Iris pigment epithelial cell (primary cell): ENCODE measurements around the gene APOL6.
"Not testable (repeated sequence)": the region's sequence is repeated elsewhere in the genome, so short reads cannot be mapped to it uniquely, and the experiment has no call there.

Source experiments
- DNase-seq: peaks from one replicate; pipeline ENCODE4 v3.0.0-alpha.2; 2011; ENCODE audit warnings: low read depth

APOL6 gene

DNA sequence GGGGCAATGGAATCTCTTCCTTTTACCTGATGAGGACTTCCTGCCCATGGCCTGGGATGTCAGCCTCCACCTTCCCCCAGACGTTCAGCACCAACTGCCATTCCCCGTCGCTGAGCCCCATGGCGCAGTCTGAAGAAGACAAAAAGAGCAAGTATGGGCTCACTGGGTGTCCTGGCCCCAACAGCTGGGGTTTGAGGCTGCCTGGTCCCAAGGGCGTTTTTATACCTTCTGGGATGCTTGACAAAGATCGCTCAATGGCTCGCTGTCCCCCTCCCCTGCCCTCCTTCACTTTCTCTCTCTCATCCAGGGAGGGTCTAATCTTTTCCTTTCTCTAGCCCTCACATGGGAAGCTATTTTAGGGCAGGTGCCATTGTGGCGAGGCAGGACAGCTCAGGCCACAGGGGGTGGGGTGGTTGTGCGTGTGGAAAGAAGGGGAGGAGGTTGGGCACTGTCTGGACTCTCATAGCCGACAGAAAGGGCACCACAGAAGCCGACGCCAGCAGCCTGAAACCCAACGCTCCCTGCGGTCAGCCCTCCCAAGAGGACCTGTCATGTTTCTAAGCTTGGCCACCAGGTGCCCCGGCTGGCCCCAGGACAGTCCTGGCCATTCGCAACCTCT lies 31.0 kb upstream of the APOL6 start, which contains the start of gene MB:
MB (minus strand) TSS at position 193 of the 619 bp plus-strand sequence; CDS start at position 121, 72 bp downstream.
- no peak for DNase-seq

DNA sequence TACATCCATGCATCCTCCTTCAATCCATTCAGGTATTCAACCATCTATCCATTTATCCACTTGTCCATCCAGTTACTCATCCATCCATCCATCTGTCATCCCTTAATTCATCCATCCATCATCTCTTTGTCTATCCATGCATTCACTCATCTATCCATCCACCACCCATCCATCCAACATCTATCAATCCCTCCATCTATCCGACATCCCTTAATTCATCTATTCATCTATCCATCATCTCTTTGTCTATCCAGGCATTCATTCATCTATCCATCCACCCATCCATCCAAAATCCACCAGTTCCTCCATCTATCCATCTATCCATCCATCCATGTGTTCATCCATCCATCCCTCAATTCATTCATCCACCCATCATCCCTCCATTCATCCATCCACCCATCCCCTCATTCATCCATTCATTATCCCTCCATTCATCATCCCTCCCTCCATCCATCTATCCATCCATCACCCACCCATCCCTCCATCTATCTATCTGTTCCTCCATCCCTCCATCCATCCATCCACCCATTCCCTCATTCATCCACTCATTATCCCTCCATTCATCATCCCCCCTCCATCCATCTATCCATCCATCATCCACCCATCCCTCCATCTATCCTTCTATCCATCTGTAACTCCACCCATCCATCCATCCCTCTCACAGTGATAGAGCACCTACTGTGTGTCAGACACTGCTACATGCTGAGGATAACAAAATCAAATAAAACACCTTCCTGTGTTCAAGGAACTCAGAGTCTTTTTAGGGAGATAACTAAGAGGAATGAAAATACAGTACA lies 29.6 kb upstream of the APOL6 start:
- no peak for DNase-seq

DNA sequence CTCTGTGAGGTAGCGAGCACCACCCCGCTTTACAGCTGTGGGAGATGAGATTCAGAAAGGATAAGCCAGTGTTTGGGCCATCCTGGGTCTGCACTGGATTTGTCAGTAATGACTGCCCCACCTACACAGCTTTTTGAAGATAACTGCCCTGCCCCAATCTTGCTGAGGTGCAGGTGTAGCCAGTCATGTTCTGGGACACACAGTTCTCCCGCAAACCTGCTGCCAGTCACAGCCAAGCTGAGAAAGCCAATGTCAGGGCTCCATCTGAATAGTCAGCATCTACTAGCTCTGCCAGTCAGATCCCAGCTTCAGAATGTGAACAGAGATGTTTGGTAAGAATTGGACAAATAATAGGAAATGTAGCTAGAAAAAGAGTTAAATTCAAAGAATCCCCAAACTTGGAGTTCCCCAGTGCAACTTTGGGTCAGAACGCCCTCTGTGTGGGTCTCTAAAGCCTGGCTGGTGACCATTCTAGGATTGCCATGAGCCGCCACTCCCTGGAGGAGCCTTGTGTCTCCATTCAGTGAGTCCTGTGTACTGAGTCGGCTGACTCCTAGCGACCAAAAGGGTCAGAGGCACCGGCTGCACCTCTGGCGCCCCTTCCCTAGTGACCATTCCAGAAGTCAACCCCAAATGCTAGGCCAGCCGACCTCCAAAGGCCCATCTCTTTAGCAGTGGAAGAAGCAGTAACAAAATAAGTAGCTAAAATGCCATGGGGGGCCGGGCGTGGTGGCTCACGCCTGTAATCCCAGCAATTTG lies 28.7 kb upstream of the APOL6 start:
- no peak for DNase-seq

DNA sequence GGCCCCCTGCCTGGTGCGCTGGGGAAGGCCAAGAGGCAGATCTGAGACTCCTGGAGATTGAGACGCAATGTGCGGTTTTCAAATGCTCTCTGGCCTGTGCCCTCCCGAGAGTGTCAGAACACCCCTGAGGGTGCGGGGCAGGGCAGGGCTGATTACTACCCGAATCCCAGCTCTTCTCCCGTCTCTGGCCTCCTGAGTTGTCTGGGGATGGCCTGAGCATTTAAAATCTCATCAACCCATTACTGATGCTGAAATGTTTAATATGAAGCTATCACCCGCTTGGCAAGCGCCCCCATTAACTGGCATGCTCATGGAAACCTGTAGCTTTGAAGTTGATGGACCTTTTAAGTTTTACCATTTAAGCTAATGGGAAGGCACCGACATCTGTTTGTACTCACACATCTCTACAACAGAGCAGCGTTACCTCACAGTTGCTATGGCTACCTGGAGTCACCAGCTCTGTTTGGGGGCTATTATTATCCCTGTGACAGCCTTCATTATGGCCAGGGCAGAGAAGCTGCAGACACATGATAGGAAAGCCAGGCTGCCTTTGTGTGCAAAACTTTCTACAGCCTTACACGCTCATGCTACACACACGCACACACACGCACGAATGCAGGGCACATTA lies 27.5 kb upstream of the APOL6 start:
- DNase-seq: no peak

DNA sequence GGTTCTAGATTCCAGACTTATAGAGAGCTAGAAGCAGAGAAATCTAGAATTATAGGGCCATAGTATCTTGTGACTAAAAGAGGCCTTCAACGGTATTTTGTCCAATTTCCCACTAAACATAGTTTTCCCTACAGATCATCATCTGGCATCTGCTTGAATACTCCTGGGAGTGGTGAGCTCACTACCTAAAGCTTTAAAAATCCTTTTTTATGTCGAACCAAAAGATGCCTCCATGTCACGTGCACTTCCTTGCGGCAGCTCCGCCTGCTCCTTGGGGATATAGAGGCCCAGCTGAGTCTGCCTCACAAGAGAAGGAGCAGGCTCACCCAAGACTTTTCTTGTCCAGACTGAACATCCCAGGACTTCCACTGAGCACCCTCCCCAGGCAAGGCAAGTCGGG lies 26.8 kb upstream of the APOL6 start:
- no peak for DNase-seq

DNA sequence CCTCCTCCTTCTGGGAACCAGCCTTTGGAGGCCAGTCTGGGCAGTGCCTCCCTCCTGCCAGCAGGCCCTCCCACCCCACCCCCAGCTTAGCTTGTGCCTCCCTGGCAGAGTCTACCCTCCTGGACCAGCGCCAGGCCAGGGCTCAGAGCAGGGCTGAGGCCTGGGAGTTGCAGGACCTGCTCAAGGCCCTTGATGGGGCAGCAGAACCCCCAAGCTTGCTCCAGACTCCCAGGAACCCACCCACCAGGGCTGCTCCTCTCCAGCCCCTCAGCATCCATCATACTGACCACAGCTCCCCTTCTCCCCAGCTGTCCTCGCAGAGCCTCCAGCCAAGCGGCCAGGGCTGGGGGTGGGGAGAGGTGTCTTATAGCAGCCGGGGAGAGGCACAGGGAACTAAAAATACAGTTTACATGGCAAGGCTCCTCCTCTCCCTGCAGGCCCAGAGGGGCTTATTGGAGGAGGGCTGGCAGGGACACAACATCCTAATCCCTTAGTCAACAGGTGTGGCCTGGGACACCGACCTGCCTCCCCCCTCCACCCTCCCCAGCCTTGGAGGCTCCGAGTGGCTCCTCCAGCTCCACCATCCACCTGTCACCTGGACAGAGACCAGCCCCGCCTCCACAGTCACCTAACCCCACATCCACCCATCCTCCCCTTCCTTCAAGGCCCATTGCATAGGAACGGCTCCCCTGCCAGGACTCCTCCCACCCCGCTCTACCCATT lies 25.9 kb upstream of the APOL6 start:
- no peak for DNase-seq

DNA sequence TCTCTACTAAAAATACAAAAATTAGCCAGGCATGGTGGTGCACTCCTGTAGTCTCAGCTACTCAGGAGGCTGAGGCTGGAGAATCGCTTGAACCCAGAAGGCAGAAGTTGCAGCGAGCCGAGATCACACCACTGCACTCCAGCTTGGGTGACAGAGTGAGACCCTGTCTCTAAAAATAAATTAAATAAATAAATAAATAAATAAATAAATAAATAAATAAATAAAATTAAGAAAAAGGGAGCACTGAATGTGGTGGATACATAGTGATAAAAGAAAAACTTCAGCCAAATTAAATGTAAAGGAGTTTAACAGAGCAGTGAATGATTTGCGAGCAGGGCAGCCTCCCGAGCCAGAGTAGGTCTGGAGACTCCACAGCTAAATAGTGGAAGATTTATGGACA lies 24.4 kb upstream of the APOL6 start:
- DNase-seq: not testable (repeated sequence)

DNA sequence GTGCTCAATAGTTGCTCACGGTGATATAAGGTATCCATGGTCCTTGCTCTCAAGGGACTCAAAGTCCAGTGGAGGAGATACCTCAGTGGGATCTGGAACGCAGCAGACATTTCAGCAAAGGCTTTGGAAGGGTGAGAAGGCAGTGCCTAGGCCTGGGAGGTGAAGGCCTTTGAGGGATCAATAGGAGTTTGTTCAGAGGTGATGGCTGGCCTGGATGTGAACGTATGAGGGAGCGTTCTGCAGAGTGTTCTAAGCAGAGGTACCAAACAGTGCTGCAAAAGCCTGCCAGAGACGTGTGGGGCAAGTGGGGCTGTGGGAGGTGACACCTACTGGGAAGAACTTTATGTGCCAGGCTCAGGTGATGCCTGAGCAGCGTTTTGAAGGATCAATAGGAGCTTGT lies 23.7 kb upstream of the APOL6 start:
- DNase-seq: no peak

DNA sequence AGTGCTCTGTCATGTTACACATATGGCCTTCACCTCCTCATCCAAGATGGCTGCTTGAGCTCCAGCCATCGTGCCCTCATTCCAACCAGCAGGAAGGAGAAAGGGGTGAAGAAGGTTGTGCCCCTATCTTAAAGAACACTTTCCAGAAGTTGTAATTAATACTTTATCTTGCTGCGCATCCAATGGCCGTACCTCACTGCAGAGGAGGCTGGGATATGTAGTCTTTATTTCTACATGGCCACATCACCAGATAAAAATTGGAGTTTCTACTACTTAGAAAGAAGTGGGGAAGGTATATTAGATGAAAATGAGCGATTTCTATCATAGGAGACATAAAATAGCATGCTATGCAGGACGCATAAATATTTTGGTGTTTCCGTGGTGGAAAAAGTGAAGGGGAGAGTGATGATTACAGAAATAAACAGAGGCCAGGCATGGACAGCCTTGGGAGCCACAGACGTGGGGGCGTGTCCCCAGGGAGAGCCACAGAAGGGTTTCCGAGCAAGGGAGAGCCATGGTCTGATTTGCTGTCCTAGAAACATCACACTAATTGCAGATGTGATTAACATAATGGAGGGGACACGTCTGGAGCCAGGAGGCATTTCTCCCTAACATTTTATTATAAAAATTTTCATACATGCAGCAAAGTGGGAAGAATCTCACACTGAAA lies 22.3 kb upstream of the APOL6 start:
- no peak for DNase-seq

DNA sequence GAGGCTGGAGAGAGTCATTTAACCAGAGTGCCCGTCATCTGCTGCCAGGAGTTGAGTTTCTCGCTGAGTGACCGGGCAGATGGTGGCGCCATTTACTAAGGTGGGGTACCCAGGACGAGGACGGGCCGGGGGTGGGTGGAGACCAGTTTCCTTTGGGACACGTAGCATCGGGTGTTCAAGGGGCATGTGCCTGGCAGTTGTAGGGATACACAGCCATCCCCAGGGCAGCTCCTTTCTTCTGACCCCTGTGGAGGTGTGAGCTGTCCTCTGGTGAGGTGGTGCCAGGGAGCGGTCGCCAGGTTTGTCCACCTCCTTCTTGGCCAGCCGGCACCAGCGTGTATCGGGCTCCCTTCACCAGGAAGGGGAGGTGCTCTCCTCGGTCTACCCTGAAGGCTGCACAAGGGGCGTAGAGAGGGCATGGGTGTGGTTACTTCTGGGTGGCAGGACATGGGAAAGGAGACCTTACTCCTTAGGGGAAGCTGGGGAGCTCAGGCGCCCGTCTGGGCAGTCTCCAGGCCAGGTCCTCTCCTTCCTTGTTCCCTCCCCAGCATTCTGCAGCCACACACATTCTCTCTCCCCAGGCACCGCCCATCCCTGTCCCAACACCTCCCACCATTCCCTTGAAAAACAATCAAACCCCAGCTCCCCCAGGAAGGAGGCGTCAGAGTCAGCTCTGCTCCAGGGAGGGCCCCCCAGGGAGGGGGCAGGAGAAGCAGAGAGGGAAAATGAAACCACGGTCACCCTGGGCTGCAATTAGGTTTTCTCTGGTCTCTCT lies 20.8 kb upstream of the APOL6 start:
- DNase-seq: peak; percentile 86

DNA sequence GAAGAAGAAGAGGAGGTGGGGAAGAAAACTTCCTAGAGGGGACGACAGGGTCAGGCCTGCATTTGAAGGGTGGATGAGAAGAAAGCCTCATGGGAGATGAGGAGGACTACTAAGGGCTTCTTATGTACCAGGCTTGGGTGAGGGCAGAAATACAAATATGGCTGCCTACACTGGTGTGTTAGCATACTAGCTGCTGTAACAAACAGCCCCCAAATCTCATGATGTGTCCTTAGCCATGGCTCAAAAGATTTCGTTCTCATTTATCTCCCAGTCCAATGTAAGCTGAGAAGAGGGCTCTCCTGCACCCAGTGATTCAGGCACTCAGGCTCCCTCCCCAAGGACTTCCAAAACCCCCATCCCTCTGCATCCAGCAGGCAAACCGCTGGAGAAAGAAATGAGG lies 19.5 kb upstream of the APOL6 start:
- DNase-seq: no peak

DNA sequence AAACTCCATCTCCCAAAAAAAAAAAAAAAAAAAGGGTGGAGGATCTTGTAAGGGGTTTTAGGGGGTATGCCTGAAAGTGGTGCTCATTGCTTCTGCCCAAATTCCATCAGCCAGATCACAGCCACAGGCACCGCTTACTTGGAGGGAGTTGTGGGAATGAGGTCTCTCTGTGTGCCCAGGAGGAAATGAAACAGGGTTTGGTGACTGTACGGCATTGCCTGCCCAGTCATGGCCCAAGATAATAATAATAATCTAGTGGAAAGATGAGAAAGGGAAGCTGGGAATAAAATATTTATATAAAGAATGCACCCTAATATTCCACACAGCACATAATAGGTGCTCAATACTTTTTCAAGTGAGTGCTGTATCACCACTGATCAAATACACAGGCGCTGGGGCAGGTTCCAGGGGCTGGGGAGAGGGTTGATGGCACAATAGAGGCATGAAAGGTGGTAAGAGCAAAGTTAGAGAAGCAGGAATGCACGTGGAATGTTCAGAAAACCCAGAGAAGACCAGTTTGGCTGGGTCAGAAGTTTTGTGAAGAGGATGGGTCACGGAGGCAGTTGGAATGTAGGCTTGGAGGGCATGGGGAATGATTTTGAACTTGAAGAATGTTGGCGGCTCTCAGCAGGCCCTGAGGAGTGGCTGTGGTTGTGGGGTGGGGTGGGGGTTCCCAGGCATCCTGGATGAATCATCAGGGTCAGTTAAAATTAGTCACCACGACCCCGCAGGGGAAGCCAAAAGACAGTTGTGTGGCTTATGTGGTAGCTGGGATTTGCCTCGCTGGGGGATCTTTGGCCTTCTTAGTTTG lies 18.6 kb upstream of the APOL6 start:
- peak; percentile 98 for DNase-seq

DNA sequence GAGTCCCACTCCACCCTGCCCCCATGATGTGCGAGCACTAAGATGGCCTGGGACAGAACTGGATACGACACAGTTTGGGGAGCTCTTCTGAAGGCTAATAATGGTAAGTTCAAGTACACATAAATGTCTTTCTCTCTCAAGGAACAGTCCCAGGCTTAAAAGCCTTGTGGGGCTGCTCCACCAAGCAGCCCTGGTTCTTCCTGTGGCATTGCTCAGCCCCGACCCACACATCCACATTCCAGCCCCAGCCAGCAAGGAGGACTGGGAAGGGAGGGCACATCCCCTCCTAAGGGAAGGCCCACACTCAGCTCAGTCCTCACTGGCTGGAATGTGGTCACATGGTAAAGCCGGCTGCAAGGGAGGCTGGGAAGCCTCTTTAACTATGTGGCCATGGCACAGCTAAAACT lies 17.9 kb upstream of the APOL6 start:
- DNase-seq: peak; percentile 33

DNA sequence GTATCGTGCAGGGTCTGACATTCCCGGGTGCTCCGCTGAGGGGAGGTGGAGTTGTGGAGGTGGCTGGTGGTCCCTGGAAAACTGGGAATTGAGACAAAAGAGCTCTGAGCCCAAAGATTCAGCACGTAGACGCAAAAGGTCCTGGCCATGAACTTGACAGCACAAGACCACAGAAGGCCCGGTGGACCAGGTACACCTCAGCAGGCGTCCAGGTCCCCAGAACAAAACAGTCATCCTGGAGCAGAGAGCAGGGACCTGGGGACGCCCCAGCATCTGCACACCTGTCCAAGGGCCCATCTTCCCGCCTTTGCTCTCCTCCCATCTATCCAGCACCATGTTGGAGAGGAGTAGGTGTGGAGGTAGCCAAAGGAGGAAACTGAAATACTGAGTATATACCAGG lies 17.4 kb upstream of the APOL6 start:
- DNase-seq: no peak

DNA sequence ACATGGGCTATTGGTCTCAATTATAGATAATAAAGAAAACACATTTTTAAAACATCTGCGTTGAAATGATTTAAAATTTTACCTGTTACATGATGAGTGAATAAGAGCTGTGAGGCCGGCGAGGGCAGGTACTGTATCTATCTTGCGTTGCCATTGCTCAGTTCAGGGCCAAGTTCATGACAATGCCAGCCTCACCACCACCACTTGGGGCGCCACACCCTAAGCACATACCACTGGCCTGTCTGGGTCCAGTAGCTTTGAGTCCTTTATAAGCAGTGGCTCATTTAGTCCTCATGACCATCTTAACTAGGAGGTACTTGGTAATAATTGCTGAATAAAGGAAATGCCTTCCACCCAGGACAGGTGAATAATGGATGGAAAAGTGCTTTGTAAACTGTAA lies 16.6 kb upstream of the APOL6 start:
- peak; percentile 36 for DNase-seq

DNA sequence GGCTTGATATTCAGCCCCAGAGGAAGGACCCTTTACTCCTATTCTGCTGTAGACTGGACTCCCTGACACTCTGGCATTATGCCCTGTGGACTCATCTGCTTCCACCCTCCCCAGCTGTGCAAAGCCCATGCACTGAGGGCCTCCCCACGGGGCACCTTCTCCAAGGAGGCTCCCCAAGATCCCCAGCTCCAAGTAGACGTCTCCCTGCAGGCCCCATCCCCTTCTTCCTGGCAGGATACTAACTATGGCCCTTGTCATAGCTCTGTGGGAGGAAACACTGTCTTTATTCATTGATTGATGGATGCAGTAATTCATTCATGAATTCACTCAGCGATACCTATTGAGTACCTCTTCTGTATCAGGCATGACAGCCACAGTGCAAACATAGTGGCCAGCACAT lies 15.3 kb upstream of the APOL6 start:
- DNase-seq: no peak

DNA sequence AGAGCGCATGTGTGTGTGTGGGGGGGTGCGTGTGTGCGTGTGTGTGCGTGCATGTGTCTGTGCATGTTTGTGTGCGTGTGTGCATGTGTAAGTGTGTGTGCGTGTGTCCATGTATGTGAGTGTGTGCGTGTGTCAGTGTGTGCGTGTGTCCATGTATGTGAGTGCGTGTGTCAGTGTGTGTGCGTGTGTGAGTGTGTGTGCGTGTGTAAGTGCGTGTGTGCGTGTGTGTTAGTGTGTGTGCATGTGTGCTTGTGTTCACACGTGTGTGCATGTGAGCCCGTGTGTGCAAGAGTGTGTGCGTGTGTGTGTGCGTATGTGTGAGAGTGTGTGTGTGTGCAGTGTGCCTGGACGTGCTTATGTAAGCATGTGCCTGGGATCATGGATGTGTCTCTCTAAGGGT lies 14.7 kb upstream of the APOL6 start:
- DNase-seq: no peak

DNA sequence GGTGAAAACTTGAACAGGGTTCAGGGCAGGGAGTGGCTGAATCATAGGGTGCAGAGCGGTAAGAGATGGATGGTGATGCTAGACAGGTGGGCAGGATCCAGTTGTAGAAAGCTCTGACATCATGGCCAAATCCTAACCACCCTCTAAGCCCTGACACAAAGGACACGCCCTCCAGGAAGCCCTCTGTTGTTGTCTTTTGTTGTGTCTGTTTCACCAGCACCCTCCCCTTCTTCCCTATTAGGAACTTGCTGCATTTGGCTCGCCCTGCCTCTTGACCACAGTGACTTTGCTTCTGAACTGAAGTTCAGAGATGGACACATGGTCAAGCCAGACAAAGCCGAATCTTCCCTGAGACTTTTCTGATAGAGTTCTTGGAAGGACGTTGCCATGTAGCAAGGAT lies 14.2 kb upstream of the APOL6 start:
- DNase-seq: no peak

DNA sequence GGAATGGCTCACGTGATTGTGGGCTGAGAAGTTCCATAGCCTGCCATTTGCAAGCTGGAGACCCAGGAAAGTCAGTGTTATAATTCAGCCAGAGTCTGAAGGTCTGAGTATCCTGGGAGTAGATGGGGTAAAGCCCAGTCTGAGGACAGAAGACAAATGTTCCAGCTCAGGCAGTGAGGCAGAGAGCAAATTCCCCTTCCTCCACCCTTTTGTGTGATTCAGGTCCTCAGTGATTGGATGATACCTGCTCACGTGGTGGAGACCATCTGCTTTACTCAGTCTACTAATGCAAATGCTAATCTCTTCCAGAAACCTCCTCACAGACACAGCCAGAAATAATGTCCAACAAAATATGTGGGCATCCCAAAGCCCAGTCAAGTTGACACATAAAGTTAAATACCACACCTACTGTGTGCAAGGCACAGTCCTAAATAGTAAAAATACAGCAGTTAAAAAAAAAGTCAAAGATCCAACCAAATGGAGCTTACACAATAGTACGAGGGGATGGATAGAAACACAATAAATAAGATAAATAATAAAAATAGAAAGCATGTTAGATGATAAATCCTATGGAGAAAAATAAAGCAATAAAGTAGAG lies 13.2 kb upstream of the APOL6 start:
- no peak for DNase-seq
